GM21367 (cell line): ENCODE data around the gene IFNL2.

ENCODE experiments used
- ATAC-seq: cut with Tn5 transposase; IDR thresholded peaks from one replicate; pipeline ENCODE4 v1.9.1; 2021; ENCODE audit not compliant: unreplicated experiment

Gene IFNL2

DNA sequence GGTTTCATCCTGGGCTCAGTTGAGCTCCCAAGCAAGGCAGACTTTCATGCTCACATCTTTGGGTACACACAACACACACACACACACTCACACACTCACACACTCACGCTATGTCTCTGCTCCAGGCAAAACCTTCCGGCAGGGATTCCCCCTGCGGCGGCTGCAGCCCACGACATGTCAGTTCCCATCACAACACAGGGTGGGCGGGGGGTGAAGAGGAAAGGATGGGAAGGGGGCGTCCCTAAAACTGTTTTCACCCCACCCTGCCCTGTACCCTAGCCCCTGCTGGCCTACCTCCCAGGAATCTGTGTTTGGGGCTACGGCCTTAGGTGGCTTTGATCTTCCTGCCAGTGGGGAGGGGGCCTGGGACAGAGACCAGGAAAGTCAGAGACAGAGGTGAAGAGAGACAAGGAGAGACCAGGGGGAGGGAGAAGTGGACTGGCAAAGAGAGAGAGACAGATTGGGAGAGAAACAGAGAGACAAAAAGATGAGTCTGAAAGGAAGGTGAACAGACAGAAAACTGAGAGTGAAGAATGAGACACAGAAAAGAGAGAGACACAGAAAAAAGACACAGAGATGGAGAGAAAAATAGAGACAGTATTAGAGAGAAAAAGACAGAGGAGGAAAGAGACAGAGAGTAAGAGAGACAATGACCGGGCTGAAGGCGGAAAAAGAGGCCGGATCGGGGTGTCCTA lies 48.6 kb downstream of the IFNL2 start:
- ATAC-seq = no peak

DNA sequence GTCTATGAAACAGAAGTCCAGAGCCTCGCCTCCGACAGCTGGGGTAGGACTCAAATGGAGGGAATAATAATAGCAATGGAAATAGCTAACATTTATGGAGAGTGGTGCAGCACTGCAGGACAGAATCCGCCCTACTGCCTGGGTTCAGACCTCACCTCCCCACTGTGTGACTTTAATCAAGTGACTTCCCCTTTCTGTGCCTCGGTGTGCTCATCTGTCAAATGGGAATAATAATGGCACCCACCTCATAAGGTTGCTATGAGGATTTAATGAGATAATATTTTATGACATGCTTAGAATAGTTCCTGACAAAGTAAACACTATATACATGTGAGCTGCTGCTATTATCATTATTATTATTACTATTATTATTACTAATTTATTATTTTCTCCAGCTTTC lies 49.3 kb downstream of the IFNL2 start:
- ATAC-seq = no peak

DNA sequence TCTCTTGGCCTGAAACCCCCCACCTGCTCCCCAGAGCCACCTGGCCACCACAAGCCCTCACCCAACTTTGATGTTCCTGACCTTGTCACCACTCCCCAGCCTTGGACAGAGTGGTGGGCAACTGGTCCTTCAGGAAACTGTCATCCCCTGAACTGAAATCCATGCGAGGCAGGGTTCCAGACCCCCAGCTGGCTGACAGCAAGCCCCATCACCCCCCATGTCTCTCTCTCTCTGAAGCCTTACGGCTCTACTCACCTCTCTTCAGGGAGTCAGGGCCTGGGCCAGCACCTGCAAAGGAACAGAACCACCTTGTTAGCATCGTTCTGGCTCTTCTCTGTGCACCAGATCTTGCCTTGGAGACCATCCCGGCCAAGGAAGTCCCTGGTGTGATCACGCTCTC lies 49.9 kb downstream of the IFNL2 start:
- ATAC-seq = no peak

DNA sequence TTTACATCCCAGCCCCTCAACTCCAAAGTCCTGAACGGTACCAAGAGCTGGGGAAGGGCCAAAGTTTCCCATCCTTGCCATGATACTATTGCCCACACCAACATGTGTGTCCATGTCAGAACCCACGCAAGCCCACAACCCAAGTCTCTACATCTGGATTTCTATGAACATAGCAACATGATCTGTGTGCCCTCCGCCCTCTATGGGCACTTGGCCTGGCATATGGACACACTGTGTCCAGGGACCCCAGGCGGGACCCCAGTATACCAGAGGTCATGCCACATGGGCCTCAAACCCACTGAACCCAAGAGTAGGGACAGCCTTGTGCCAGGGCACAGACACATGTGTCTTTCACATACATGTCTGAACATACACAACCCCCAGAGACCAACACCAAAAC lies 50.5 kb downstream of the IFNL2 start:
- no peak for ATAC-seq

DNA sequence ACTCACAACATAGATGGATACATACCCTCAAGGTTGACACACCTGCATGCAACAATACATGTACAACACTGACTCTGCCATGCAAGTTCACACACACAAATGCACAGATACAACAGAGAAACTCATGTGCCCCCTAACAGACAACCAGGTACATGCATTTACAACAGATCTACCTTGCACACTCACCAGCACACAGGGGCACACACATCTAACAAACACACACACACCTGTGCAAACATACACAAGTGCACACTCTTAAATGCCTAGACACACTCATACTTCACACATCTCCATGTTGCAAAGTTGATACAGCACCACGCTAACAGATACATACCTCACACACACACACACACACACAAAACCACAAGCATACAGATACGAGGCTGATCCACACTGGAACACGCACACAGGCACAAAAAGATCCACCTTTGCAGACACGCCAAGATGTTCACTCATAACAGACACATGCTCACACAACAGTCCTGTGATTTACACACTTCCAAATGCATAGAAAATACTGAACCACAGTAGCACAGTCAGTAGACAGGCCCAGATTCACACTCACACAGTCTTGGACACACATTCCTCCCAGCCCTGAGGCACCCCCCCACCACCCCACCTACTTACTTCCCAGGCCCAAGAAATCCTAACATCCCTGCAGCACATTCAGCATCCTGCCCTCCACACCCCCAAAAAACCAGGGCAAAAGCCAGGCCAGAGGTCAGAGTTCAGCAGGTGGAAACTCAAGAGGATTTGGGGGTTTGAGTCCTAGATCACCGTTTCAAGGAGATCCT lies 51.1 kb downstream of the IFNL2 start:
- ATAC-seq = no peak
